Activated CD8-positive, alpha-beta memory T cell treated with anti-CD3 and anti-CD28 coated beads, Interleukin-2, amount 50 U/mL, for 24 hours (primary cell): ENCODE results near the gene AMER2.

Experiments
- DNase-seq: peaks from one replicate; pipeline ENCODE4 v3.0.0-alpha.2; 2020; ENCODE audit errors: extremely low read depth

The AMER2 gene

GRCh38 chr13:25151626-25152195 lies 20.4 kb downstream of the AMER2 start:
- DNase-seq = no peak

- DNase-seq = no peak
Observed at GRCh38 chr13:25149711-25150110, 22.4 kb downstream of the AMER2 start.

- DNase-seq = no peak
Observed at GRCh38 chr13:25148402-25148771, 23.7 kb downstream of the AMER2 start.

- DNase-seq = no peak
Observed at GRCh38 chr13:25147638-25148401, 24.3 kb downstream of the AMER2 start.

GRCh38 chr13:25143706-25144105 lies 28.4 kb downstream of the AMER2 start:
- no peak for DNase-seq

GRCh38 chr13:25141042-25141441 lies 31.0 kb downstream of the AMER2 start:
- no peak for DNase-seq

- no peak for DNase-seq
Observed at GRCh38 chr13:25137788-25138115, 34.3 kb downstream of the AMER2 start.

GRCh38 chr13:25136880-25137787 lies 35.0 kb downstream of the AMER2 start:
- no peak for DNase-seq

- DNase-seq = no peak
Observed at GRCh38 chr13:25135896-25136295, 36.2 kb downstream of the AMER2 start.

GRCh38 chr13:25132751-25133390 lies 39.2 kb downstream of the AMER2 start:
- DNase-seq = no peak

GRCh38 chr13:25131881-25132420 lies 40.1 kb downstream of the AMER2 start:
- no peak for DNase-seq

- no peak for DNase-seq
Observed at GRCh38 chr13:25130944-25131343, 41.1 kb downstream of the AMER2 start.

- DNase-seq = no peak
Observed at GRCh38 chr13:25118378-25118905, 53.6 kb downstream of the AMER2 start.

- DNase-seq = no peak
Observed at GRCh38 chr13:25117312-25117711, 54.8 kb downstream of the AMER2 start.

GRCh38 chr13:25116044-25116443 lies 56.0 kb downstream of the AMER2 start:
- DNase-seq = no peak

GRCh38 chr13:25114220-25114619 lies 57.9 kb downstream of the AMER2 start:
- peak; percentile 20 for DNase-seq

GRCh38 chr13:25112695-25113255 lies 59.3 kb downstream of the AMER2 start:
- no peak for DNase-seq
